GM18519 (cell line): ENCODE measurements around the gene B4GALT7.

Source experiments
- ATAC-seq: cut with Tn5 transposase; IDR thresholded peaks from one replicate; pipeline ENCODE4 v1.9.1; 2021; ENCODE audit warnings: mild to moderate bottlenecking, moderate library complexity; ENCODE audit not compliant: unreplicated experiment, low FRiP score

B4GALT7 gene

DNA sequence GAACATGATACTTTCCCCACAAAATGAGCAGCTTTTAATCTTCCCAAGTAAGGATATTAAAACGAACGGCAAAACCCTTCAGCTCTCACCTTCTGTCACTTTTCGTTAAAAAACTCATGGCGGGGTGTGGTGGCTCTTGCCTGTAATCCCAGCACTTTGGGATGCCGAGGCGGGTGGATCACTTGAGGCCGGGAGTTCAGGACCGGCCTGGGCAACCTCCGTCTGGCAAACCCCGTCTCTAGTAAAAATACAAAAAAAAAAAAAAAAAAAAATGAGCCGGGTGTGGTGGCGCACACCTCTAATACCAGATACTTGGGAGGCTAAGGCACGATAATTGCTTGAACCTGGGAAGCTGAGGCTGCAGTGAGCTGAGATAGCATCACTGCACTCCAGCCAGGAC is 7.0 kb upstream of the B4GALT7 start:
- no peak for ATAC-seq

DNA sequence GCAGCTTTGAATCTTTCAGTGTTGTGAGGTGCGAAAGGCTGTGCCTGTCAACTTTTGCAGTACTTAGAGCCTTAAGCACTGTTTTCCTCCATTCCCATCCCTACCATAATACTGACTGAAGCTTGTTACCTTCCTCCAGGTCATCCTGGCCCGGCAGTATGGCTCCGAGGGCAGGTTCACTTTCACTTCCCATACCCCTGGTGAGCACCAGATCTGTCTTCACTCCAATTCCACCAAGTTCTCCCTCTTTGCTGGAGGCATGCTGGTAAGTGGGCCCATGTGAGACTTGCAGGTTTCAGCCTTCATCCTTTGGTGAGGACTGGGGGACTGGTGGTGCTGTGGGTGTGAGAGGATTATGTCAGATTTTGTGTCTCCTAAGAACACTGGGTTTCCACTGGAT is 6.4 kb upstream of the B4GALT7 start:
- no peak for ATAC-seq

DNA sequence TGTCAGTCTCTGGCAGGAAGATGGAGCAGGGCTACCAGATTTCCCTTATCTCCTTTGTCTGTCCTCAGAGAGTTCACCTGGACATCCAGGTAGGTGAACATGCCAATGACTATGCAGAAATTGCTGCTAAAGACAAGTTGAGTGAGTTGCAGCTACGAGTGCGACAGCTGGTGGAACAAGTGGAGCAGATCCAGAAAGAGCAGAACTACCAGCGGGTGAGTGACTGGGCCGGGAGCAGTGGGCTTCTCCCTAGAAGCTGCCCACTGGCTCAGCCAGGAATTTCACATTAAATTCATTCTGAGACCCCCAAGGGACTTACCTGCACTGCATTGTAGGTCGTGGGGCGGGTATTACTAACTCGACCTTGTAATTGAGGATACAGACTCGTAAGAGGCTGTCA is 5.9 kb upstream of the B4GALT7 start:
- ATAC-seq: no peak

DNA sequence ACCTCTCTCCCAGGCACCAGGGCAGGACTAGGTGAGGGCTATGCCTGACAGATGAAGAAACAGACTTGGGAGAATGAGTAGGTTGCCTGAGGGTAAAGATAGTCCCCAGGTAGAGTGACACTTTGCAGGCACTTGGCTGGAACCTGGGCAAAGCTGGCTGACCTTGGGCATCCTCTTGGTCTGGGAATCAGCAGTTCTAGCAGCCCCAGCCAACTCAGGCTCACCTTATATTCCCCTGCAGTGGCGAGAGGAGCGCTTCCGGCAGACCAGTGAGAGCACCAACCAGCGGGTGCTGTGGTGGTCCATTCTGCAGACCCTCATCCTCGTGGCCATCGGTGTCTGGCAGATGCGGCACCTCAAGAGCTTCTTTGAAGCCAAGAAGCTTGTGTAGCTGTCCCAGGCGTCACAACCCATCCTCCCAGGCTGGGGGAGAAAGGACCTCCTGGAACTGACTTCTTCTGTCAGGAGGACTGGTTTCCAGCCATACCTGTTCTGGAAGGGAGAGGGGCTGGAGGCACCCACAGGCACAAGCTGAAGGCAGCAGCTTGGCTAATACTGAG is 4.8 kb upstream of the B4GALT7 start:
- ATAC-seq: no peak

- ATAC-seq: no peak
These were observed 3.7 kb upstream of the B4GALT7 start for GRCh38 chr5:177595991-177596774.

- ATAC-seq: no peak
These were observed 3.1 kb upstream of the B4GALT7 start for GRCh38 chr5:177596775-177597238.

DNA sequence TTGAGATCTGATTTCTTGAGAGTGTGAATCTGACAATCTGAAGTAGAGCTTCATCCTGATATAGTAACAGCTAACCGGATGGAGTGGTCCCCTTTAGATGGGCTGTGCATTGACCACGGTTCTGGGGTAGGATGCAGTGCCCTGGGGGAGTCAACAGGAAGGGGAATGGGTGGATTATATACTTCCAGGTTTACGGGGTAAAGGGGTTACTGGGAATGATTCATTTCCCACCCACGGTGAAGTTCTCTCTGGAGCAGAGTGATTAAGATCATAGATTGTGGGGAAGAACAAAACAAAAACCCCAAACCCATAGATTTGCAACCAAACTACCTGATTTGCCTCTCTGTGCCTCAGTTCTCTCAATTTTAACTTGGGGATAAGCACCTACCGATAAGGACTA is 1.5 kb upstream of the B4GALT7 start:
- ATAC-seq: no peak

DNA sequence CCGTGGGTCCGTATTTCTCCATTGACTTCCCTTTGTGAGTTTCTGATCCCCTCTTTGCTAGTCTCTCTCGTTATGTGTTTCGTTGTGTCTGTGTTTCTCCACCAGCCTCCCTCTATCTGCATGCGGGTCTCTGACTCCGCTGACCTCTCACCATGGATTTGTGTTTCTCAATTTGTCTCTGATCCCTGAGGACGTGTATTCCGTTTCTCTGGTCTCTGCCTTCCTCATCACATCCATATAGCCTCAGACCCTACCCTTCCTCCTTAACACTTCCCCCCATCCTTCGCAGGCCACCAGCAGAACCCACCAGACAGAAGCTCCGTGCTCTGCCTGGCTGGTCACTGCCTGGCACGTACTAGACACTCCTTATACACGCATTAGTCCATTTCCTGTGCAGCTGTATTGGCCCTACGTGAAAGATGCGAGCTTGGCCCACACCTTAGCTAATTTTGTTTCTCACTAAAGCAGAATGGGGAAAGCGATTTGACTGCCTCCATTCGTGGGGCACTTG is 631 bp downstream of the B4GALT7 start:
- no peak for ATAC-seq

GRCh38 chr5:177601126-177601525 is 1.2 kb downstream of the B4GALT7 start:
- no peak for ATAC-seq

GRCh38 chr5:177601577-177602457 is 1.9 kb downstream of the B4GALT7 start:
- ATAC-seq: no peak

DNA sequence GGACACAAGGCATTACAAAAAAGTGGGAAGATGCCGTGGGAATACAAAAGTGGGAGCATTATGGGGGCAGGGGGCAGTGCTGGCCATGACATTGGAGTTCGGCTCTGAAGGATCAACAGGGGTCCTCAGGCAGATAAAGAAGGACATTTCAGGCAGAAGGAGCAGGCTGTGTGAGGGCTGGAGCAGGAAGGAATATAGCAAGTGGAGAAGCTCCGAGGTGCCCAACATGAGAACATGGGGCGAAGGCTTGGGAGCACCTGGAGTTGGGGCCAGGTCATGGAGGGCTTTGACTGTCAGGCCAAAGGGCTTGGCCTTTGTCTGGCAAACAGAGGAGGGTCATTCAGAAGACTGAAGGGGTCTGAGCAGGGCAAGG is 2.5 kb downstream of the B4GALT7 start:
- ATAC-seq: no peak

DNA sequence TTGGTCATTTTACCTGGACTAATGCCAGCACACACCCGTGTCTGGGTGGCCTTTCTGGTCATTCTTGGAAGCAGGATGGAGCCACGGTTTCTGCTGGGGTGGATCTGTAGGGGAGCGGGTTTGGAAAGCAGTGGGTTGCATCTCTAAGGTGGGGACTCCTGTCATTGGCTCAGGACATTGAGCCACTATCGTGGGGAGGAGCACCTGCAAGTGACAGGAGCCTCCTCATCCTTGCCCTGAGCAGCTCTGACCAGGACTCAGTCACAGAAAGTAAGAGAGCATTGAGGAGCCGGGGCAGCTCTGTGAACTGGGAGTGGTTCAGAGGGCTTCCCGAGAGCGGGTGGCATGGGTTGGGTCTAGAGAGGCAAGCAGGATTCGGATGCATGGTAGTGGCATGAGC is 3.7 kb downstream of the B4GALT7 start:
- no peak for ATAC-seq

DNA sequence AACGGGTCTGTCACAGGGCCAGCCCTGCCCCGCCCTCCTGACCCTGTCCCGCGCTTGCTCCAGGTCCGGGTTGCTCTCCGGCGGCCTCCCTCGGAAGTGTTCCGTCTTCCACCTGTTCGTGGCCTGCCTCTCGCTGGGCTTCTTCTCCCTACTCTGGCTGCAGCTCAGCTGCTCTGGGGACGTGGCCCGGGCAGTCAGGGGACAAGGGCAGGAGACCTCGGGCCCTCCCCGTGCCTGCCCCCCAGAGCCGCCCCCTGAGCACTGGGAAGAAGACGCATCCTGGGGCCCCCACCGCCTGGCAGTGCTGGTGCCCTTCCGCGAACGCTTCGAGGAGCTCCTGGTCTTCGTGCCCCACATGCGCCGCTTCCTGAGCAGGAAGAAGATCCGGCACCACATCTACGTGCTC is 4.2 kb downstream of the B4GALT7 start:
- no peak for ATAC-seq

DNA sequence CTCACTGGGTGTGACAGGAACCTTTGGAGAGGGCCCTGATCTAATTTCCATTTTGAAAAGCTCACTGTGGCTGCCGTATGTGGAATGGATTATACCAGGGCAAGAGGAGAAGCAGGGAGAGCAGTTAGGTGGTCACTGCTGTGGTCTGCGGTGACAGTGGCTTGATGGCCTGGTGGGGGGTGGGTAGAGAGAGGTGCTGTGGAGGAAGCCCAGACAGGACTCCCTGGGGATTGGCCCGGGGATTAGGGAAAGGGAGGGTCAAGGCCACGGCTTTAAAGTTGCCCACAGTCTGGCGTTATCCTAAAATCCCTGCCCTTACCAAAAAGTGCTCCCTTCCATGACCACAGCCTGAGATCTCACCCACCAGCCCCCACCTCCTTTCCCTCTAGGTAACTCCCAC is 4.7 kb downstream of the B4GALT7 start:
- no peak for ATAC-seq

DNA sequence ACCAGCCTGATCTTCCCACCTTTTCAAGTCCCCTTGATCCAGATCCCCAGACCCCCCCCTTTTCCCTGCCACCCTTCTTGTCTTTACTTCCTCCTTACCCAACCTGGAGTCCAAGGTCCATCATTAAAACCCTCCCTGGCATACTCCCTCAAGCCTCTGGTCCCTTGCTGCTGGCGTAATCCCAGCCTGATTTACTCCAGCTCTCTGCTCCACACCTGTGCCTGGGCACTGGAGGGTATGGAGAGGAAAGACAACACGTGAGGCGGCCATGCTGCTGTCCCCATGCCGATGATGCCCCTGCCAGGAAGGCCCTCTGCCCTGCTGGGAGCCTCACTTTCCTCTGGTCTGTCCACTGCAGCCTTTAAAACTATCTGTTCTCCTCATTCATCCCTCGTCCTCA is 5.1 kb downstream of the B4GALT7 start:
- ATAC-seq: no peak

DNA sequence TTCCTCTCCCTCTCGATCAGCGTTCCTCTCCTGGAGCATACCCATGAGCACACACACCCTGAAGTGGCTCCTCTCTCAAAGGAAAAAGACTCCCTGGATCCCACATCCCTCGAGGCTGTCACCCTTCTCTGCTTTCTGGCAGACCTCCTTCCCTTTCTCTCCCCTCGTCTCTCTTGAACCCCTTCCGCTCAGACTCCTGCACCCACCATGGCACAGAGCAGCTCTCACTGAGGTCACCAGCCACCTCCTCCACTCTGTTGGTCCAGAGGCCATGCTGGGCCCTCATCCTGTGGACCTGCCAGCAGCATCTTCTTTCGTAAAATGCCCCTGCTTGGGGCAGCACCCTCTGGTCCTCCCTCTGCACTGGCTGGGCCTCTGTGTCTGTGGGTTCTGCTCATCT is 5.7 kb downstream of the B4GALT7 start:
- no peak for ATAC-seq

DNA sequence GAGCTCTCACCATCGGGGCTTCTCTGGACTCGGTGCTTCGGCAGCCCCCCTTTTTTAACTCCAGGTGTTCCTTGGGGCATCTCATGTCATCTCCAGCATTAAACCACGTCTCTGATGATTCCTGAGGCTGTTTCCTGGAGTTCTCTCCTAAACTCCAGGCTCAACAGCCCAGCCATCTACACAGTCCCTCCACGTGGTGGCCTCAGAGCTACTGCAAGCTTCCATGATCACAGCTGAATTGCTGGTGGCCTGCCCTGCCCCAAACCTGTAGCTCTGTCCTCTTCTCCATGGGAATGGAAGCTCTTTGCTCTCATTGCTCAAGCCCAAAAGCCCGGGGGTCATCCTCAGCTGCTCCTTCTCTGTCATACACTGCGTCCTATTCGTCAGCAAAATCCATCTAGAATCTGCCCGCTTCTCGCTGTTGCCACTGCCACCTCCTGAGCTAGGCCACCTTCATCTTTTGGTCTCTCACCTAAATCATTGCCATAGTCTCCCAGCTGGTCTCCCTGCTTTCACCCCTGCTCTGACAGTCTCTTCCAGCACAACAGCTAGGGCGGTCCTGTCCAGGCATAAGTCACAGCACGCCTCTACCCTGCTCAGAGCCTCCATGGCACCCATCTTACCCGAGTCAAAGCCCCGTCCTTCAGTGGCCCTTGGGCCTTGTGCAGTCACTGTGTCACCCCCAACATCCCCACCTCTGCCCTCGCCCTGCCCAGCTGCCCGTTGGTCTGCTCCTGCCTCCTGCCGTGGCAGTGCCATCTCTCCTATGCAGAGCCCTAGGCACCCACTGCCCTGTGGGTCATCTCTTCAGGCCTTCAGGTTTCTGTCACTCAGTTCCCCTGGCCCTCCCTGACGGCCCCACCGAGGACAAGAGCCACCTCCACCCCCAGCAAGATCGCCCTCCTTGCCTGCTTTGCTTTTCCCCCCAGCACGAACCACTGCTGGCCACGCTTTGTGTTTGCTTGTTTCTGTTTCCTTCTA is 6.4 kb downstream of the B4GALT7 start:
- ATAC-seq: no peak

DNA sequence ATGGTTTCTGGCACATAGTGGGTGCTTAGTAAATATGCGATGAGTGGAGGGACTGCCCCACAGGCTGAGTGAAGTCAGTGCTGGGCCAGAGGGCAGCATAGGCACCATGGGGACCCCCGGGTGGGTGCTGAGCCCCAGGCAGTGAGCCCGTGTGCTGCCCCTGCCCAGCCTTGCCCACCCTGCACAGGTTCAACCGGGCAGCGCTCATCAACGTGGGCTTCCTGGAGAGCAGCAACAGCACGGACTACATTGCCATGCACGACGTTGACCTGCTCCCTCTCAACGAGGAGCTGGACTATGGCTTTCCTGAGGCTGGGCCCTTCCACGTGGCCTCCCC is 7.2 kb downstream of the B4GALT7 start:
- ATAC-seq: no peak

GRCh38 chr5:177607452-177608192 is 7.7 kb downstream of the B4GALT7 start:
- no peak for ATAC-seq
